Measurements from ENCODE around the gene ATG4C. TPM values are rescaled to one million over a fixed set of nuclear protein-coding genes. Genes with fewer than 3 reads are reported as not detected.

The ATG4C gene
- total RNA-seq, 1 experiment from 2014 or later = 6.5 TPM

DNA sequence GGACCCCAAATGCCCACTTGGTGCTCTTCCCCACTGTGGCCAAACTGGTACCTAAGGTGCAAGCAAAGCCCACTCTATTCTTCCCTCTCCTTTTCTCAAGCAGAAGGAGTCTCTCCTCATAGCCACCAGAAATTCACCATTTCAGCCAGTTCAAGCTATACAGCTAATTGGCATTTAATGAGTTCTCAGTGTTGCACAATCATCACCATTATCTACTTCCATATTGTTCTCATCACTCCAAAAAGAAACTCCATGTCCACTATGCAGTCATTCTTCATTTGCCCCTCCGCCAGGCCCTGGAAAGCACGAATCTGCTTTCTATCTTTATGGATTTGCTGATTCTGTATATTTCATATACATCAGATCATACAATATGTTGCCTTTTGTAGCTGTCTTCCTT is 9.9 kb upstream of the ATG4C start:
- TF ChIP-seq POLR2AphosphoS5 (IDR thresholded peaks at IDR 0.05; ENCODE audit: low read depth, low read length) = no peak
- TF ChIP-seq SIN3A (IDR thresholded peaks at IDR 0.05; ENCODE audit: borderline replicate concordance, insufficient read depth, low read depth, low read length) = no peak
- TF ChIP-seq TCF7L2 (IDR thresholded peaks at IDR 0.05; ENCODE audit: low read depth, low read length) = no peak
- TF ChIP-seq, protein P1, sequence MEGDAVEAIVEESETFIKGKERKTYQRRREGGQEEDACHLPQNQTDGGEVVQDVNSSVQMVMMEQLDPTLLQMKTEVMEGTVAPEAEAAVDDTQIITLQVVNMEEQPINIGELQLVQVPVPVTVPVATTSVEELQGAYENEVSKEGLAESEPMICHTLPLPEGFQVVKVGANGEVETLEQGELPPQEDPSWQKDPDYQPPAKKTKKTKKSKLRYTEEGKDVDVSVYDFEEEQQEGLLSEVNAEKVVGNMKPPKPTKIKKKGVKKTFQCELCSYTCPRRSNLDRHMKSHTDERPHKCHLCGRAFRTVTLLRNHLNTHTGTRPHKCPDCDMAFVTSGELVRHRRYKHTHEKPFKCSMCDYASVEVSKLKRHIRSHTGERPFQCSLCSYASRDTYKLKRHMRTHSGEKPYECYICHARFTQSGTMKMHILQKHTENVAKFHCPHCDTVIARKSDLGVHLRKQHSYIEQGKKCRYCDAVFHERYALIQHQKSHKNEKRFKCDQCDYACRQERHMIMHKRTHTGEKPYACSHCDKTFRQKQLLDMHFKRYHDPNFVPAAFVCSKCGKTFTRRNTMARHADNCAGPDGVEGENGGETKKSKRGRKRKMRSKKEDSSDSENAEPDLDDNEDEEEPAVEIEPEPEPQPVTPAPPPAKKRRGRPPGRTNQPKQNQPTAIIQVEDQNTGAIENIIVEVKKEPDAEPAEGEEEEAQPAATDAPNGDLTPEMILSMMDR (IDR thresholded peaks at IDR 0.05) = no peak
- TF ChIP-seq, protein P2, sequence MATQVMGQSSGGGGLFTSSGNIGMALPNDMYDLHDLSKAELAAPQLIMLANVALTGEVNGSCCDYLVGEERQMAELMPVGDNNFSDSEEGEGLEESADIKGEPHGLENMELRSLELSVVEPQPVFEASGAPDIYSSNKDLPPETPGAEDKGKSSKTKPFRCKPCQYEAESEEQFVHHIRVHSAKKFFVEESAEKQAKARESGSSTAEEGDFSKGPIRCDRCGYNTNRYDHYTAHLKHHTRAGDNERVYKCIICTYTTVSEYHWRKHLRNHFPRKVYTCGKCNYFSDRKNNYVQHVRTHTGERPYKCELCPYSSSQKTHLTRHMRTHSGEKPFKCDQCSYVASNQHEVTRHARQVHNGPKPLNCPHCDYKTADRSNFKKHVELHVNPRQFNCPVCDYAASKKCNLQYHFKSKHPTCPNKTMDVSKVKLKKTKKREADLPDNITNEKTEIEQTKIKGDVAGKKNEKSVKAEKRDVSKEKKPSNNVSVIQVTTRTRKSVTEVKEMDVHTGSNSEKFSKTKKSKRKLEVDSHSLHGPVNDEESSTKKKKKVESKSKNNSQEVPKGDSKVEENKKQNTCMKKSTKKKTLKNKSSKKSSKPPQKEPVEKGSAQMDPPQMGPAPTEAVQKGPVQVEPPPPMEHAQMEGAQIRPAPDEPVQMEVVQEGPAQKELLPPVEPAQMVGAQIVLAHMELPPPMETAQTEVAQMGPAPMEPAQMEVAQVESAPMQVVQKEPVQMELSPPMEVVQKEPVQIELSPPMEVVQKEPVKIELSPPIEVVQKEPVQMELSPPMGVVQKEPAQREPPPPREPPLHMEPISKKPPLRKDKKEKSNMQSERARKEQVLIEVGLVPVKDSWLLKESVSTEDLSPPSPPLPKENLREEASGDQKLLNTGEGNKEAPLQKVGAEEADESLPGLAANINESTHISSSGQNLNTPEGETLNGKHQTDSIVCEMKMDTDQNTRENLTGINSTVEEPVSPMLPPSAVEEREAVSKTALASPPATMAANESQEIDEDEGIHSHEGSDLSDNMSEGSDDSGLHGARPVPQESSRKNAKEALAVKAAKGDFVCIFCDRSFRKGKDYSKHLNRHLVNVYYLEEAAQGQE (IDR thresholded peaks at IDR 0.05; ENCODE audit: insufficient read depth in 1 of 2, low read depth in 2 of 2, low read length in 1 of 2) = no peak
- H3K36me3 ChIP-seq (ENCODE audit: control insufficient read depth, insufficient read depth, low read length) = no peaks in the 10 kb centered on the region
- DNase-seq (ENCODE audit: low read depth, low spot score) (no peak), ATAC-seq (no peak)
- H3K4me3 ChIP-seq (ENCODE audit: low read depth in 2 of 2, low read length in 2 of 2) = no peak overlapping the region
- in situ Hi-C loops (cut with HindIII; ENCODE audit: low pct_unique_long_range_greater_than_20kb, low sequenced_read_pairs) (no loop called here), intact Hi-C loops (cut with micrococcal nuclease; ENCODE audit: unreplicated experiment) (no loop called here)
- ChIA-PET POLR2A (no interaction called here), CTCF (no interaction called here)
- H3K27ac ChIP-seq (ENCODE audit: low read length) = no peak overlapping the region
- no TSS peak for BruUV-seq (replicated peaks)
- no peaks in the 10 kb centered on the region for H3K9me3 ChIP-seq (ENCODE audit: control insufficient read depth, insufficient read depth, low read depth, low read length)
- no peaks in the 10 kb centered on the region for H3K4me1 ChIP-seq (ENCODE audit: control insufficient read depth, insufficient read depth, low read length)
- peaks cover 10% of the 10 kb centered on the region; the same call in 1 of the 2 replicates for H3K27me3 ChIP-seq (ENCODE audit: control insufficient read depth, insufficient read depth, low read length)

DNA sequence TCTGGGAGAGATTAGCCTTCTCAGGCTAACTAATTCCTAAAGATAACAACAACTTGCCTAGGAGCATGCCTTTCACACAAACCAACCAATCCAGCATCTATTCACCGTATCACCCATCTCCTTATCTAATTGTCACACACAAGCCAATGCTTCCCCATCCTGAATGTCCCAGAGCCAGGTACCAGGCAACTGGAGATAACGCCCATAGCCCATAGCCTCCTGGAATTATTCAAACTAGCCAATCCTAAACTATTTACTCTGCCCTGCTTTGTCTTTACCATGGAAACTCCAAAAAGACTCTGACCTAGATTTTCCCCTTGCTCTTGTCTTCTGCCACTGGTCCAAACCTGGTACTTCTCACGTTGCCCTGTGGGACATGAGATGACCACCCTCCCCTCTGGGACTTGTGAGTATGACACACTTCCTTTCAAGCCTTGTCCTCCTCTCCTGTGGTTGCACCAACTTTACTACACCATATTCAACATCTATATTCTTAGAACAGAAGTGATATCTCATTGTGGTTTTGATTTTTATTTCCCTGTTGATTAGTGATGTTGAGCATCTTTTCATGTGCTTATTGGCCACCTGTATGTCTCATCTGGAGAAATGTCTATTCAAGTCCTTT is 8.8 kb upstream of the ATG4C start:
- in situ Hi-C loops (cut with HindIII; ENCODE audit: low pct_unique_long_range_greater_than_20kb, low sequenced_read_pairs) = no loop called here
- no peak for TF ChIP-seq POLR2AphosphoS5 (IDR thresholded peaks at IDR 0.05; ENCODE audit: low read depth, low read length)
- TF ChIP-seq TCF7L2 (IDR thresholded peaks at IDR 0.05; ENCODE audit: low read depth, low read length) = no peak
- no peak for TF ChIP-seq SIN3A (IDR thresholded peaks at IDR 0.05; ENCODE audit: borderline replicate concordance, insufficient read depth, low read depth, low read length)
- TF ChIP-seq, protein P2 (IDR thresholded peaks at IDR 0.05; ENCODE audit: insufficient read depth in 1 of 2, low read depth in 2 of 2, low read length in 1 of 2) = no peak
- ATAC-seq = no peak
- no peak for DNase-seq (ENCODE audit: low read depth, low spot score)
- Histone ChIP-seq H3K4me1 (ENCODE audit: control insufficient read depth, insufficient read depth, low read length) (no peaks in the 10 kb centered on the region), H3K36me3 (ENCODE audit: control insufficient read depth, insufficient read depth, low read length) (no peaks in the 10 kb centered on the region), H3K9me3 (ENCODE audit: control insufficient read depth, insufficient read depth, low read depth, low read length) (no peaks in the 10 kb centered on the region), H3K27ac (ENCODE audit: low read length) (no peak overlapping the region), H3K4me3 (ENCODE audit: low read depth in 2 of 2, low read length in 2 of 2) (no peak overlapping the region), H3K27me3 (ENCODE audit: control insufficient read depth, insufficient read depth, low read length) (peaks cover 10% of the 10 kb centered on the region; the same call in 1 of the 2 replicates)
- BruUV-seq (replicated peaks) = no TSS peak
- CTCF ChIA-PET = no interaction called here
- POLR2A ChIA-PET = no interaction called here
- intact Hi-C loops (cut with micrococcal nuclease; ENCODE audit: unreplicated experiment) = no loop called here

All from Panc1 (cell line).